HepG2 (cell line): ENCODE measurements around the gene PITX3. TPM values are rescaled to one million over a fixed set of nuclear protein-coding genes. Genes with fewer than 3 reads are reported as not detected.

ENCODE experiments used
- ATAC-seq: fragments of 200-7000 bp; cut with Tn5 transposase; 3 replicates; pipeline ENCODE4 v1.9.1; 2020; ENCODE audit warnings: mild to moderate bottlenecking, moderate library complexity
- BruUV-seq: library from RNA; stranded (reverse); fragments of 400-500 nt; replicated peaks from 2 replicates; lab custom pipeline; 2021; lab: Mats Ljungman, UMichigan
- CTCF ChIA-PET: fragments of 300-600 bp; formaldehyde crosslinking; extraction: SDS; loops from one replicate; lab custom pipeline; 2021; ENCODE audit warnings: low total read pairs, inconsistent platforms, low intra/inter-chr PET ratio; lab: Yijun Ruan, JAX
- POLR2A ChIA-PET: fragments of 350-600 bp; sonication (Branson Sonifier 250); formaldehyde crosslinking; loops from one replicate; lab custom pipeline; 2020; ENCODE audit warnings: antibody characterized with exemption, inconsistent platforms; lab: Yijun Ruan, JAX
- DNase-seq: peaks from one replicate; pipeline ENCODE4 v3.0.0-alpha.2; 2015; ENCODE audit warnings: low spot score
- FAIRE-seq: peaks from 3 replicates; lab custom pipeline; 2011; peaks lifted over from hg19 to GRCh38; lab: Jason Lieb, UNC
- H2AFZ ChIP-seq: one replicate; pipeline ENCODE4 v1.6.1; 2011; ENCODE audit warnings: low read length, inconsistent platforms
- H3K27ac ChIP-seq: fragments of 300-600 bp; 3 replicates; pipeline ENCODE4 v1.8.0; 2011; ENCODE audit warnings: mixed run types, mild to moderate bottlenecking, mixed read lengths, low read length, inconsistent platforms; ENCODE audit not compliant: insufficient read depth; ENCODE audit errors: extremely low read length
- H3K27me3 ChIP-seq, 2 experiments: fragments of 200-600 bp in 1 of 2; 2 replicates in 1 of 2; 3 replicates in 1 of 2; pipeline versions ENCODE4 v1.6.0 to v1.8.0; 2011; ENCODE audit warnings: low read length in 2 of 2, mild to moderate bottlenecking in 2 of 2, moderate library complexity in 2 of 2, inconsistent platforms in 1 of 2; ENCODE audit not compliant: insufficient read depth in 2 of 2, control insufficient read depth in 1 of 2
- H3K36me3 ChIP-seq, 2 experiments: fragments of 200-600 bp in 1 of 2; replicated peaks in 1 of 2; 2 replicates in 1 of 2; 3 replicates in 1 of 2; pipeline versions ENCODE4 v1.5.1 to v1.8.0; 2011; ENCODE audit warnings: low read length in 2 of 2, inconsistent platforms in 1 of 2; ENCODE audit not compliant: insufficient read depth in 2 of 2, control insufficient read depth in 1 of 2
- H3K4me1 ChIP-seq: 2 replicates; pipeline ENCODE4 v1.5.1; 2012; ENCODE audit warnings: low read length, inconsistent platforms; ENCODE audit not compliant: insufficient read depth
- H3K4me2 ChIP-seq: 2 replicates; pipeline ENCODE4 v1.6.0; 2011; ENCODE audit warnings: low read depth, low read length, inconsistent platforms
- H3K4me3 ChIP-seq, 3 experiments: fragments of 200-600 bp in 1 of 3; sonication (generic), shearing (Covaris generic) in 1 of 3; replicated peaks in 1 of 3; 2 replicates each; pipeline ENCODE4 v1.5.1; 2011 to 2016; ENCODE audit warnings: low read length in 3 of 3, inconsistent platforms in 2 of 3, low read depth in 2 of 3, mild to moderate bottlenecking in 2 of 3, control low read depth in 1 of 3, mixed read lengths in 1 of 3; ENCODE audit not compliant: insufficient read depth in 1 of 3
- H3K79me2 ChIP-seq: one replicate; pipeline ENCODE4 v1.6.1; 2011; ENCODE audit warnings: low read length, inconsistent platforms; ENCODE audit not compliant: insufficient read depth
- H3K9ac ChIP-seq: 2 replicates; pipeline ENCODE4 v1.6.0; 2011; ENCODE audit warnings: mild to moderate bottlenecking, low read depth, low read length, inconsistent platforms; ENCODE audit not compliant: insufficient read depth
- H3K9me3 ChIP-seq: 2 replicates; pipeline ENCODE4 v1.5.1; 2012; ENCODE audit warnings: mild to moderate bottlenecking, low read length
- H4K20me1 ChIP-seq: 2 replicates; pipeline ENCODE4 v1.6.0; 2011; ENCODE audit warnings: inconsistent platforms, mild to moderate bottlenecking, low read length, moderate library complexity; ENCODE audit not compliant: insufficient read depth
- ASH2L ChIP-seq: fragments of 300-600, 200-600 bp; sonication (generic); IDR thresholded peaks from 2 replicates; pipeline ENCODE4 v1.7.0; 2017; ENCODE audit warnings: low read depth, mild to moderate bottlenecking, moderate library complexity, mixed read lengths, low read length; ENCODE audit not compliant: insufficient read length
- ATF7-NPFF ChIP-seq: sonication (generic); formaldehyde crosslinking; IDR thresholded peaks from 2 replicates; pipeline ENCODE4 v1.8.1; 2023; ENCODE audit warnings: mild to moderate bottlenecking, low read depth, missing genetic modification reagents, moderate library complexity
- HBP1 ChIP-seq: IDR thresholded peaks from 2 replicates; pipeline ENCODE4 v1.6.1; 2016; ENCODE audit warnings: low read depth, control low read depth
- MEF2D ChIP-seq: sonication (generic); formaldehyde crosslinking; IDR thresholded peaks from 2 replicates; pipeline ENCODE4 v1.5.1; 2020; ENCODE audit warnings: mild to moderate bottlenecking, missing genetic modification reagents
- MIER2 ChIP-seq: IDR thresholded peaks from 2 replicates; pipeline ENCODE4 v1.6.1; 2016; ENCODE audit warnings: missing biosample characterization, missing genetic modification reagents
- PAX8 ChIP-seq: sonication (generic); formaldehyde crosslinking; IDR thresholded peaks from 2 replicates; pipeline ENCODE4 v1.8.0; 2022; ENCODE audit warnings: mild to moderate bottlenecking, missing genetic modification reagents, borderline replicate concordance
- SALL1 ChIP-seq: sonication (generic); formaldehyde crosslinking; IDR thresholded peaks from 2 replicates; pipeline ENCODE4 v1.8.0; 2022; ENCODE audit warnings: mild to moderate bottlenecking, missing genetic modification reagents
- SPEN ChIP-seq: sonication (generic); formaldehyde crosslinking; IDR thresholded peaks from 2 replicates; pipeline ENCODE4 v1.5.1; 2020; ENCODE audit warnings: low read depth, mild to moderate bottlenecking, missing genetic modification reagents
- THRA ChIP-seq: sonication (generic); formaldehyde crosslinking; IDR thresholded peaks from 2 replicates; pipeline ENCODE4 v1.4.0; 2020; ENCODE audit warnings: missing genetic modification reagents, borderline replicate concordance
- ZNF770 ChIP-seq: sonication (generic); formaldehyde crosslinking; IDR thresholded peaks from 2 replicates; pipeline ENCODE4 v1.5.0; 2020; ENCODE audit warnings: mild to moderate bottlenecking, missing genetic modification reagents
- in situ Hi-C: cut with HindIII; loops from 2 replicates; pipeline ENCODE4 v1.10.0; 2017; ENCODE audit warnings: low pct_unique_long_range_greater_than_20kb; ENCODE audit not compliant: extremely low pct_ligation_motif_present
- intact Hi-C: fragments of 100-400 bp; cut with micrococcal nuclease; formaldehyde crosslinking; loops from one replicate; pipeline ENCODE4 v1.10.0; 2022; ENCODE audit not compliant: unreplicated experiment
- polyA plus RNA-seq, 8 experiments: library from polyadenylated mRNA; depleted of rRNA in 3 of 8; stranded (reverse) in 7 of 8; unstranded in 1 of 8; fragments of >200 nt; fragmentation: Illumina TruSeq in 4 of 8; extraction: Trizol in 4 of 8; gene quantifications; 2 replicates each; pipeline versions ENCODE4 v1.2.1 to v1.2.3, GENCODE V29; 2011 to 2016; ENCODE audit warnings: low read depth in 4 of 8, missing spikeins in 1 of 8, mixed read lengths in 1 of 8; ENCODE audit not compliant: insufficient read depth in 1 of 8
- total RNA-seq, 5 experiments: library from RNA; depleted of rRNA; stranded (reverse); fragments of >200 nt; fragmentation: Illumina TruSeq; extraction: Trizol; gene quantifications; 2 replicates each; pipeline ENCODE4 v1.2.3, GENCODE V29; 2016; ENCODE audit warnings: low read depth in 1 of 5

Gene PITX3
- total and polyA plus RNA-seq, 2 of the 13 experiments (the other 11 are each of a cell fraction or from before 2014, with no cell fraction given), result not detected

- DNase-seq (no peak), ATAC-seq (no peak), FAIRE-seq (no peak)
- H4K20me1 ChIP-seq, result peaks cover 2% of the 10 kb centered on the region; the same call in 1 of the 2 replicates
- ChIA-PET CTCF (no interaction called here), POLR2A (no interaction called here)
- H3K27ac ChIP-seq, result no peak overlapping the region
- intact Hi-C loops, result loop anchor here (10.0 kb wide), 1 partner anchor 47 kb away; no protein-coding TSS in a partner anchor
- H3K9ac ChIP-seq, result no peak overlapping the region
- H3K4me2 ChIP-seq, result no peak overlapping the region
- H3K79me2 ChIP-seq, result peaks cover 24% of the 10 kb centered on the region
- no peaks in the 10 kb centered on the region for H3K9me3 ChIP-seq
- in situ Hi-C loops, result no loop called here
- no peak overlapping the region for H2AFZ ChIP-seq
- H3K27me3 ChIP-seq, result no peaks in the 10 kb centered on the region
- H3K36me3 ChIP-seq, result peaks cover 1 to 24% of the 10 kb centered on the region in 2 experiments; a peak in 2 of 5 replicates
- TF ChIP-seq THRA (CRISPR knock-in tag) (no peak), SPEN (CRISPR knock-in tag) (no peak), MIER2 (CRISPR knock-in tag) (no peak), HBP1 (CRISPR knock-in tag) (no peak), MEF2D (CRISPR knock-in tag) (no peak), SALL1 (no peak), ATF7-NPFF (CRISPR knock-in tag) (no peak), PAX8 (CRISPR knock-in tag) (no peak), ZNF770 (CRISPR knock-in tag) (no peak), ASH2L (no peak)
- no TSS peak for BruUV-seq
- H3K4me1 ChIP-seq, result peaks cover 9% of the 10 kb centered on the region
- no peak overlapping the region for H3K4me3 ChIP-seq
Measured at GRCh38 chr10:102287538-102287937, 46.2 kb upstream of the PITX3 start.
